OCI-LY7 (cell line): ENCODE data around the gene CD79A. TPM values are rescaled to one million over a fixed set of nuclear protein-coding genes. Genes with fewer than 3 reads are reported as not detected.

Source experiments
- BruUV-seq: library from RNA; stranded (reverse); fragments of 400-500 nt; replicated peaks from 2 replicates; lab custom pipeline; 2021; lab: Mats Ljungman, UMichigan
- CTCF ChIA-PET: fragments of 300-600 bp; sonication (Branson Sonifier 250); formaldehyde crosslinking; loops from one replicate; lab custom pipeline; 2022; ENCODE audit warnings: antibody characterized with exemption; ENCODE audit not compliant: unreplicated experiment; lab: Charles Lee
- POLR2A ChIA-PET: fragments of 300-600 bp; sonication (Branson Sonifier 250); formaldehyde crosslinking; loops from one replicate; lab custom pipeline; 2022; ENCODE audit warnings: antibody characterized with exemption; lab: Charles Lee
- DNase-seq: peaks from one replicate; pipeline ENCODE4 v3.0.0-alpha.2; 2015; ENCODE audit warnings: low spot score
- H2AFZ ChIP-seq: fragments of 200-600 bp; sonication (generic), shearing (Covaris generic); 2 replicates; pipeline ENCODE4 v1.6.1; 2014; ENCODE audit warnings: mild to moderate bottlenecking, antibody characterized with exemption, low read length, moderate library complexity
- H3K27ac ChIP-seq: fragments of 200-600 bp; sonication (generic); 2 replicates; pipeline ENCODE4 v1.5.1; 2014; ENCODE audit warnings: mixed run types, low read depth, mild to moderate bottlenecking, moderate library complexity, low read length, inconsistent platforms; ENCODE audit not compliant: poor library complexity, severe bottlenecking
- H3K36me3 ChIP-seq: fragments of 200-600 bp; sonication (generic); 2 replicates; pipeline ENCODE4 v1.6.1; 2014; ENCODE audit warnings: mild to moderate bottlenecking, antibody characterized with exemption, low read length, moderate library complexity, mixed read lengths; ENCODE audit not compliant: insufficient read depth
- H3K4me1 ChIP-seq: fragments of 200-600 bp; sonication (generic); 2 replicates; pipeline ENCODE4 v1.5.1; 2014; ENCODE audit warnings: mild to moderate bottlenecking, low read length; ENCODE audit not compliant: insufficient read depth, poor library complexity, severe bottlenecking
- H3K4me2 ChIP-seq: fragments of 200-600 bp; sonication (generic); 2 replicates; pipeline ENCODE4 v1.6.1; 2014; ENCODE audit warnings: mild to moderate bottlenecking, low read length
- H3K4me3 ChIP-seq: fragments of 200-600 bp; sonication (generic); 2 replicates; pipeline ENCODE4 v1.5.1; 2014; ENCODE audit warnings: mild to moderate bottlenecking, low read depth, low read length; ENCODE audit not compliant: poor library complexity, severe bottlenecking
- H3K79me2 ChIP-seq: fragments of 200-600 bp; sonication (generic); 2 replicates; pipeline ENCODE4 v1.6.1; 2016; ENCODE audit warnings: low read depth, mild to moderate bottlenecking, low read length, moderate library complexity, mixed read lengths; ENCODE audit not compliant: insufficient read depth
- H3K9me2 ChIP-seq: fragments of 200-600 bp; sonication (generic); 2 replicates; pipeline ENCODE4 v1.6.1; 2016; ENCODE audit warnings: mild to moderate bottlenecking, low read length, mixed read lengths; ENCODE audit not compliant: insufficient read depth
- H3K9me3 ChIP-seq: fragments of 200-600 bp; sonication (generic); 2 replicates; pipeline ENCODE4 v1.6.1; 2014; ENCODE audit warnings: mild to moderate bottlenecking, mixed run types, low read length, mixed read lengths
- H4K20me1 ChIP-seq: fragments of 200-600 bp; sonication (generic); 2 replicates; pipeline ENCODE4 v1.6.1; 2014; ENCODE audit warnings: mild to moderate bottlenecking, antibody characterized with exemption, low read length, moderate library complexity, mixed read lengths; ENCODE audit not compliant: insufficient read depth
- CTCF ChIP-seq: fragments of 200-600 bp; sonication (generic); conservative IDR thresholded peaks from 2 replicates; pipeline ENCODE4 v1.5.1; 2014; ENCODE audit warnings: mild to moderate bottlenecking, antibody characterized with exemption, low read length, moderate library complexity, mixed read lengths
- EZH2phosphoT487 ChIP-seq: fragments of 200-600 bp; sonication (generic); IDR thresholded peaks from 2 replicates; pipeline ENCODE4 v1.6.1; 2018; ENCODE audit warnings: low read depth, borderline replicate concordance, mild to moderate bottlenecking, mixed run types, antibody characterized with exemption, low read length, moderate library complexity, mixed read lengths
- intact Hi-C: fragments of 100-400 bp; cut with micrococcal nuclease; formaldehyde crosslinking; loops from one replicate; pipeline ENCODE4 v1.10.0; 2022; ENCODE audit not compliant: unreplicated experiment
- total RNA-seq, 2 experiments: library from RNA; depleted of rRNA in 1 of 2; stranded (reverse); fragments of >200 nt in 1 of 2; shearing (Covaris generic) in 1 of 2; gene quantifications; 2 replicates each; pipeline ENCODE4 v1.2.3, GENCODE V29; 2014 to 2022

CD79A gene
- total RNA-seq, 2 experiments from 2014 or later: 1,094 to 1,195 TPM

DNA sequence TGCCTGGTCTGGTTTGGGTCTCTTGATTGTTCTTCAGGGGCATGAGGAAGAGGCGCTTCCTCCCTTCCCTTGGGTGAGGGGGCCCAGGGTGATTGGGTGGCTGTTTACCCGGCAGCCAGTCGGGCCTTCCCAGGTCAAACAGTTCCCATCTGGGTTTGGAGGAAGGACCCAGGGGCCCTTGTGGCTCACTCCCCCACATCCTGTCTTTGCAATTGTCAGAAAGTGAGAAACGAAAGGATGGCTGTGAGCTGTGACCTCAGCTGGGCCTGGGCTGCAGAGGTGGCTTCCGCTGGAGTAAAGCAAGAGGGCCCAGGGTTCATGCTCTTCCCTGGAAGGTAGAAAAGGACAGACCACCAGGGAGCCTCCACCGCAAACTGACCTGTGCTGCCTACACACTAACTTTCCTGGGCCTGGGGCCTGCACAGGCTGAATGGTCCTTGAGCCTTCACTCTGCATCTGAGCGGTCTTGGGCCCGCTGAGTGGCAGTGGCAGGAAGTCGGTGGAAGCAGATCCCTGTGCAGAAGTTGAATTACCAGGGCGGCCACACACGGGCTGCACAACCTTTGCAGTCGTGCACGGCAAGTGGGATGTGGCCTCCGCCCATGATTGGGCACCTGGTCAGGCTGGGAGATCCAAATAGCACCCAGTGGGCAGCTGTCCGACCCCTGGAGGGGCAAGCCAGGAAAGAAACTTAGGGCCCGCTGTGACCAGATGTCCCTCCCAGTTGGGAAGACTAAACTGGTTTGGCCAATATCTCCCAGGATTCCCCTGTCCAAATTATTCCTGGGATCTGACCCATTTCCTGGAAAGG lies 5.3 kb upstream of the CD79A start:
- H3K4me1 ChIP-seq: peaks cover 100% of the 10 kb centered on the region
- DNase-seq: peak; percentile 83
- peak overlapping the region; percentile 100 for H3K27ac ChIP-seq
- H3K4me2 ChIP-seq: peak overlapping the region; percentile 29
- peaks cover 13% of the 10 kb centered on the region; the same call in 1 of the 2 replicates for H4K20me1 ChIP-seq
- ChIA-PET CTCF (no interaction called here), POLR2A (interaction anchor here (1.0 to 2.6 kb wide), 3 partner anchors 9 to 74 kb away, joined by 3 to 9 read pairs (median 4); no protein-coding TSS in a partner anchor)
- H3K36me3 ChIP-seq: peaks cover 71% of the 10 kb centered on the region
- no peaks in the 10 kb centered on the region for H3K9me3 ChIP-seq
- intact Hi-C loops: loop anchor here (2.0 kb wide), 1 partner anchor 15 kb away; no protein-coding TSS in a partner anchor
- peak overlapping the region; percentile 11 for H3K4me3 ChIP-seq
- no peak overlapping the region for H2AFZ ChIP-seq
- no TSS peak for BruUV-seq
- H3K79me2 ChIP-seq: peaks cover 19% of the 10 kb centered on the region; the same call in 1 of the 2 replicates
- TF ChIP-seq EZH2phosphoT487: no peak
- H3K9me2 ChIP-seq: no peaks in the 10 kb centered on the region

- POLR2A ChIA-PET: interaction anchor here (1.0 to 2.6 kb wide), 2 partner anchors 10 to 73 kb away, joined by 4 to 9 read pairs; no protein-coding TSS in a partner anchor
- Histone ChIP-seq H3K9me3 (no peaks in the 10 kb centered on the region), H3K4me3 (no peak overlapping the region), H3K9me2 (no peaks in the 10 kb centered on the region), H3K36me3 (peaks cover 65% of the 10 kb centered on the region), H3K27ac (peak overlapping the region; percentile 100), H3K79me2 (peaks cover 16% of the 10 kb centered on the region; the same call in 1 of the 2 replicates), H3K4me1 (peaks cover 94% of the 10 kb centered on the region), H4K20me1 (peaks cover 13% of the 10 kb centered on the region; the same call in 1 of the 2 replicates), H3K4me2 (peak overlapping the region; percentile 29), H2AFZ (no peak overlapping the region)
- intact Hi-C loops: loop anchor here (2.0 kb wide), 1 partner anchor 14 kb away; no protein-coding TSS in a partner anchor
- no peak for TF ChIP-seq CTCF
- TF ChIP-seq EZH2phosphoT487: no peak
- CTCF ChIA-PET: interaction anchor here (1.2 kb wide), 1 partner anchor 14 kb away, joined by 3 read pairs; no protein-coding TSS in a partner anchor
- no TSS peak for BruUV-seq
- DNase-seq: no peak
Measured at GRCh38 chr19:41872384-41872774, 4.7 kb upstream of the CD79A start.
